Fibroblast of gingiva (primary cell): ENCODE measurements around the gene GALNT17.
"Not testable (repeated sequence)": the region's sequence is repeated elsewhere in the genome, so short reads cannot be mapped to it uniquely, and the experiment has no call there.

ENCODE experiments used
- DNase-seq: peaks from one replicate; pipeline ENCODE4 v3.0.0-alpha.2; 2011; ENCODE audit warnings: low read depth

GALNT17 gene

GRCh38 chr7:71563276-71563675 lies 431.3 kb downstream of the GALNT17 start:
- DNase-seq = no peak

GRCh38 chr7:71566376-71566775 lies 434.4 kb downstream of the GALNT17 start:
- no peak for DNase-seq

- no peak for DNase-seq
Measured at GRCh38 chr7:71566991-71567390, 435.0 kb downstream of the GALNT17 start.

GRCh38 chr7:71574153-71574860 lies 442.4 kb downstream of the GALNT17 start:
- no peak for DNase-seq

- DNase-seq = no peak
Measured at GRCh38 chr7:71580027-71580426, 448.1 kb downstream of the GALNT17 start.

GRCh38 chr7:71584256-71584655 lies 452.3 kb downstream of the GALNT17 start:
- DNase-seq = no peak

GRCh38 chr7:71591876-71592275 lies 459.9 kb downstream of the GALNT17 start:
- no peak for DNase-seq

GRCh38 chr7:71592388-71592787 lies 460.4 kb downstream of the GALNT17 start:
- not testable (repeated sequence) for DNase-seq

GRCh38 chr7:71594736-71595135 lies 462.8 kb downstream of the GALNT17 start:
- no peak for DNase-seq

GRCh38 chr7:71595176-71595575 lies 463.2 kb downstream of the GALNT17 start:
- DNase-seq = no peak

- no peak for DNase-seq
Measured at GRCh38 chr7:71598553-71598952, 466.6 kb downstream of the GALNT17 start.

GRCh38 chr7:71601851-71602250 lies 469.9 kb downstream of the GALNT17 start:
- DNase-seq = no peak

GRCh38 chr7:71604818-71605414 lies 473.0 kb downstream of the GALNT17 start:
- DNase-seq = no peak

GRCh38 chr7:71611986-71612385 lies 480.0 kb downstream of the GALNT17 start:
- DNase-seq = no peak

GRCh38 chr7:71612911-71613310 lies 481.0 kb downstream of the GALNT17 start:
- peak; percentile 9 for DNase-seq

- DNase-seq = no peak
Measured at GRCh38 chr7:71613313-71613712, 481.4 kb downstream of the GALNT17 start.

GRCh38 chr7:71615017-71615416 lies 483.1 kb downstream of the GALNT17 start:
- DNase-seq = no peak

GRCh38 chr7:71616217-71616616 lies 484.3 kb downstream of the GALNT17 start:
- DNase-seq = no peak

- DNase-seq = peak; percentile 3
Measured at GRCh38 chr7:71618278-71618677, 486.3 kb downstream of the GALNT17 start.

GRCh38 chr7:71625545-71625944 lies 493.6 kb downstream of the GALNT17 start:
- no peak for DNase-seq

- DNase-seq = no peak
Measured at GRCh38 chr7:71626206-71626605, 494.3 kb downstream of the GALNT17 start.

GRCh38 chr7:71627651-71628050 lies 495.7 kb downstream of the GALNT17 start:
- no peak for DNase-seq

- DNase-seq = no peak
Measured at GRCh38 chr7:71630516-71630915, 498.6 kb downstream of the GALNT17 start.

GRCh38 chr7:71633551-71634008 lies 501.6 kb downstream of the GALNT17 start:
- peak; percentile 80 for DNase-seq
